ENCODE data around the gene MRPS9.

Gene MRPS9

DNA sequence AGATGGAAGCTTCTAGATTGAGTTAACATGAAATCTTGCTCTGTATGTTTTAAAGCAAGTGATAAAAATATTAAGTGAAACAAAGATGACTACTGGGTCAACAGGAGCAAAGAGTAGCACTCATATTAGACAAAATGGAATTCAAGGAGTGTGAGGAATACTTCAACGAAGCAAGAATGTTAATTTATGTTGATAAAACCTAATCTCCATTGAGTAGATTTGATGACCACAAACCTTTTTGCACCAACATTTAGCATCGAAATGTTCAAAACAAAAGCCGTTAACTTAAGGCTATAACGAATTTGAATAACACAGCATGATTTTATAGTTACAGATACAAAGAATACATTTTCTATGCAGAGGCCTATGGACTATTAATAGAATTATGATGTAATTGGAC, 35.7 kb downstream of the MRPS9 start:
- TF ChIP-seq, protein P1, sequence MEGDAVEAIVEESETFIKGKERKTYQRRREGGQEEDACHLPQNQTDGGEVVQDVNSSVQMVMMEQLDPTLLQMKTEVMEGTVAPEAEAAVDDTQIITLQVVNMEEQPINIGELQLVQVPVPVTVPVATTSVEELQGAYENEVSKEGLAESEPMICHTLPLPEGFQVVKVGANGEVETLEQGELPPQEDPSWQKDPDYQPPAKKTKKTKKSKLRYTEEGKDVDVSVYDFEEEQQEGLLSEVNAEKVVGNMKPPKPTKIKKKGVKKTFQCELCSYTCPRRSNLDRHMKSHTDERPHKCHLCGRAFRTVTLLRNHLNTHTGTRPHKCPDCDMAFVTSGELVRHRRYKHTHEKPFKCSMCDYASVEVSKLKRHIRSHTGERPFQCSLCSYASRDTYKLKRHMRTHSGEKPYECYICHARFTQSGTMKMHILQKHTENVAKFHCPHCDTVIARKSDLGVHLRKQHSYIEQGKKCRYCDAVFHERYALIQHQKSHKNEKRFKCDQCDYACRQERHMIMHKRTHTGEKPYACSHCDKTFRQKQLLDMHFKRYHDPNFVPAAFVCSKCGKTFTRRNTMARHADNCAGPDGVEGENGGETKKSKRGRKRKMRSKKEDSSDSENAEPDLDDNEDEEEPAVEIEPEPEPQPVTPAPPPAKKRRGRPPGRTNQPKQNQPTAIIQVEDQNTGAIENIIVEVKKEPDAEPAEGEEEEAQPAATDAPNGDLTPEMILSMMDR (IDR thresholded peaks at IDR 0.05; ENCODE audit: low read depth, low read length) = no peak
- DNase-seq (ENCODE audit: low read depth in 2 of 2) = no peak
- no peak overlapping the region for H3K4me3 ChIP-seq (replicated peaks in 1 of 2; ENCODE audit: low read depth in 2 of 2, low read length in 2 of 2)

DNA sequence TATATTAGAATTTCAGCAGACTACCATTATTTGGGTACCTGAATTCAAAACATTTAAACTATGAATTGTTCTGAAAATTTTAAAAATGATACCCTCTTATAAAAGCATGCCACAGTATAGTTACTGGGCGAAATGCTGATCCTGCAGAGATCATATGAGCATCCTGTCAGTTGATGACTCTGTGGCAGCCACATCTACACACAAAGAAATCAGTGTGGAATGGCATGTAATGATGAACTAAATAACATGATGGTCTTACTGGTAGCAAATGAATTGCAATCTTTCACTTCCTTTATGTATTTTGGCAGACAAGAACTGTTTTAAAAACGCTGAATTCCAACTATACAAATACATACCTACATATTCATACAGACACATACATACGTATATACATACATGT, 38.3 kb downstream of the MRPS9 start:
- TF ChIP-seq, protein P1 (IDR thresholded peaks at IDR 0.05; ENCODE audit: low read depth, low read length) = no peak
- H3K4me3 ChIP-seq (replicated peaks in 1 of 2; ENCODE audit: low read depth in 2 of 2, low read length in 2 of 2) = no peak overlapping the region
- DNase-seq (ENCODE audit: low read depth in 2 of 2) = no peak

DNA sequence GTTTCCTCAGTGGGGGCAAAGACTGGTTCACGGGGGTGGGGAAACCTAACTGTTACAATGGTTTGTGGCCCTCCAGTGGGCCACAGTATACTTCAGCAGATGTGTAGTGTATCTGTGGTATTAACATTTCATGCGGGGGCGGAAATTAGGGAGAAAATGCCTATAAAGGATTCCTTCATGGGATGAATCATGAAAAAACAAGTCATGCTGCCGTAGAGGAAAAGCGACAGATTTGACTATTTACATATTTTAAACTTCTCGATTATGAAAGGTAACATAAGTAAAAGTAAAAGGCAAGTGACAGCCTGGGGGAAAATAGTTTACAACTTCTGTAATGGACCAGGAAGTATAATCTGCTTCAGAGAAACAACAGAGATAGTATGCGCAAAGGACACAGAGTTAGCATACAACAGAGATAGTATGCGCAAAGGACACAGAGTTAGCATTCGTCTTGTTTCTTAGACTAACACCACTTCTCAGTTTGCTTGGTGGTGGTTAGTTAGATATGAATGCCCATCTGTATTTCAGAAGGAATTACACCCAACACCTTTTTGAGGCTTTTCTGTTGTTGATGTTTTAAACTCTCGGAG, 41.1 kb downstream of the MRPS9 start:
- no peak overlapping the region for H3K4me3 ChIP-seq (replicated peaks in 1 of 2; ENCODE audit: low read depth in 2 of 2, low read length in 2 of 2)
- TF ChIP-seq, protein P1 (IDR thresholded peaks at IDR 0.05; ENCODE audit: low read depth, low read length) = no peak
- peak; percentile 27 to 29 for DNase-seq (ENCODE audit: low read depth in 2 of 2)

DNA sequence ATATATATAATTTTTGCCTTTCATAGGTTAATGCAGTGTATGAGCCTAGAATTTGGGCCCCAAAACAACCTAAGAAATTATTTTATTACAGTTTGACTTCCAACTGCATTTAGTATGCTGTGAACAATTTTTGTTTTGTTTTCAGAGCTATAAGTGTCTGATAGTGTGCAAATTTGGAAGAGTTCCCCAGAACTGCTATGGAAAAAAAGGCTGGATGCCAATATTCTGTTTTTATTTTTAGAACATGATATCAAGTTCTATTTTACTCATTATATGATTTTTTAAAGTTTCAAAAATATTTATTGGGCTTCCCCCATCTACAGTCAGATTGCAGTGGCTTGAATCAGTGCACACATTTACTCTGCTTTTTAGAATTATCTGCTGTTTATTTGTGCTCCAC, 42.6 kb downstream of the MRPS9 start:
- H3K4me3 ChIP-seq (replicated peaks in 1 of 2; ENCODE audit: low read depth in 2 of 2, low read length in 2 of 2) = no peak overlapping the region
- DNase-seq (ENCODE audit: low read depth in 2 of 2) = peak in 1 of 2 donors; percentile 35
- TF ChIP-seq, protein P1 (IDR thresholded peaks at IDR 0.05; ENCODE audit: low read depth, low read length) = no peak

DNA sequence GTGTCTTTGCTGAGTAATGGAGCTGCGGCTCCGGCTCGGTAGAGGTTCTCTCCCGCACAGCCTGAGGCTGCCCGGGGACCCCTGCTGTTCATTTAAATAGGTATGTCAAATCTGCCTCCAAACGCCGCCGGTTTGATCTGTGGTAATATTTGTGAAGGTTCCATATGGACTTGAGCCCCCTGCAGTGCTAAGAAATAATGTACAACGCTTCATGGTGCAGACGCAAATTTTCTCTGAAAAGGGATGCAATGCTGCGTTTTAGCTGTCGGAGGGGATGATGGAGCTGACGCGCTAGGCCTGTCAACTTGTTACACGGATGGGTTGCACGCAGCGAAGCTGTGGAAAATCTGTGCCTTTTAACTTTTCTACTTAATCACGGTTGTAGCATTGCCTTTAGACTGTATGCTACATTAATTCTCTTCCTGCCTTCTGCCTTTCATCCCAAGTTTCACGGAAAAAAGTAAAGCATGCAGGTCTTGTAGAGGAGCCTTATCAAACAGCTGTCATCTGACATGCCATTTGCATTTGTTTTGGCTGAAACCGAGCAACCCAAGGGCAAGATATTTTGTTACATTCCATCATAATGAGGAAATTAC, 43.2 kb downstream of the MRPS9 start:
- DNase-seq (ENCODE audit: low read depth in 2 of 2) = peak; percentile 18 to 63
- TF ChIP-seq, protein P1 (IDR thresholded peaks at IDR 0.05; ENCODE audit: low read depth, low read length) = no peak
- no peak overlapping the region for H3K4me3 ChIP-seq (replicated peaks in 1 of 2; ENCODE audit: low read depth in 2 of 2, low read length in 2 of 2)

DNA sequence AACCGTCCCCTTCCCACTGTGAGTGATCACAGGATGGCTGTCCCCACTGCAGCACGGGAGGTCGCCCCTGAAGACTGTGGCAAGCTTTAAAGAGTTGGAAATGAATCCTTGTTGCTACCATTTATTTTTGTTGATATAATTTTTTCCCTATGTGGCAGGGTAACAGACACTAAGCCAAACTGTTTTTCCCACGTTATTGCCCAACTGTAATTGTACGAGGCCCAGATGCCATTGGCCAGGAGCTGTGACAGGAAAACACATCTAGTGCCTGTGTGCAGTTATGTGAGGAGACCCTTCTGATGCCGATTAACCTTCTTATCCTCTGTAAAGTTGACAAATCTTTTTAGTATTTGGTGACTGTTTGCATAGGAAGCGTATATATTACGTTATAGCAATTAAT, 44.2 kb downstream of the MRPS9 start:
- H3K4me3 ChIP-seq (replicated peaks in 1 of 2; ENCODE audit: low read depth in 2 of 2, low read length in 2 of 2) = no peak overlapping the region
- DNase-seq (ENCODE audit: low read depth in 2 of 2) = peak in 1 of 2 donors; percentile 11
- TF ChIP-seq, protein P1 (IDR thresholded peaks at IDR 0.05; ENCODE audit: low read depth, low read length) = no peak

DNA sequence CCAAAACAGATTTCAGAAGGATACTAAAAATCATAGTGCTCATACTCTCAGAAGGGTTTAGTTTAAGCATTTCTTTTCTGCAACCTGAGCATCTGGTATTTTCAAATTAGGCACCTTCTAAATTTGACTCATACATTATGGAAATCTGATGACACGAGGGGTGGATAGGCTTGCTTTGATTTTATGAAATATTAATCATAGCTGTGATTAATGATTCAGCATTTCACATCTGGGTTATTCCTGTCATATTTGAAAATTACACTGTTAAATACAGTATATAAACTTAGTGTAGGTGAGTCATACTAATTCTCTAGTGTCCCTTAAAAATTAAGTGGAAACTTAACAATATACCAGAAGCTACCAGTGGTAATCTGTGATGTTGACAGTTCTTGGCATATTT, 47.7 kb downstream of the MRPS9 start:
- no peak for DNase-seq (ENCODE audit: low read depth in 2 of 2)
- TF ChIP-seq, protein P1 (IDR thresholded peaks at IDR 0.05; ENCODE audit: low read depth, low read length) = no peak
- H3K4me3 ChIP-seq (replicated peaks in 1 of 2; ENCODE audit: low read depth in 2 of 2, low read length in 2 of 2) = no peak overlapping the region

Measured in cardiac fibroblast (primary cell).